ENCODE data around the gene MOCOS. TPM values are rescaled to one million over a fixed set of nuclear protein-coding genes. Genes with fewer than 3 reads are reported as not detected.

MOCOS gene
- total and polyA plus RNA-seq, 2 of the 8 experiments (the other 6 are each of a cell fraction or from before 2014, with no cell fraction given), result 4.7 to 5.8 TPM

- H2BK5ac ChIP-seq (ENCODE audit: low read depth, low read length), result no peak overlapping the region
- H4K8ac ChIP-seq (ENCODE audit: extremely low read depth, insufficient read depth, low read length), result peak overlapping the region; percentile 82; the same call in 1 of the 2 replicates
- FAIRE-seq (no peak), DNase-seq (ENCODE audit: low read depth in 1 of 2, low spot score in 2 of 2) (peak in 1 of 2 experiments; percentile 77)
- H2BK12ac ChIP-seq (ENCODE audit: low read depth, low read length), result no peak overlapping the region
- CTCF ChIA-PET (ENCODE audit: partially characterized antibody), result interaction anchor here (1.0 to 2.0 kb wide), 5 partner anchors 11 to 274 kb away, joined by 3 to 7 read pairs (median 3); no protein-coding TSS in a partner anchor
- H4K91ac ChIP-seq (replicated peaks; ENCODE audit: insufficient read length, low read length), result no peak overlapping the region
- no peak overlapping the region for H2BK15ac ChIP-seq (ENCODE audit: low read length)
- peaks cover 0 to 5% (median 4%) of the 10 kb centered on the region in 4 experiments; a peak in 4 of 7 replicates for H3K4me1 ChIP-seq (replicated peaks in 1 of 4; ENCODE audit: control insufficient read depth in 3 of 4, insufficient read depth in 4 of 4, low read length in 3 of 4)
- H3K14ac ChIP-seq (ENCODE audit: insufficient read length), result no peak overlapping the region
- no peak overlapping the region for H2BK20ac ChIP-seq (ENCODE audit: low read length)
- no peaks in the 10 kb centered on the region for H3K36me3 ChIP-seq (ENCODE audit: control insufficient read depth in 2 of 4, insufficient read depth in 4 of 4, low read length in 3 of 4)
- H3K56ac ChIP-seq (replicated peaks; ENCODE audit: insufficient read length, low read depth, low read length), result no peak overlapping the region
- no peak overlapping the region for H2AK5ac ChIP-seq (ENCODE audit: low read depth, low read length)
- no peak overlapping the region for H3K27ac ChIP-seq (ENCODE audit: low read depth, low read length)
- peaks cover 4% of the 10 kb centered on the region; the same call in 1 of the 2 replicates for H3K79me1 ChIP-seq (ENCODE audit: low read depth, low read length)
- H3K79me2 ChIP-seq (ENCODE audit: control insufficient read depth in 1 of 2, insufficient read depth in 2 of 2, low read length in 2 of 2), result peaks cover 0 to 13% of the 10 kb centered on the region in 2 experiments; a peak in 1 of 4 replicates
- no peak overlapping the region for H4K5ac ChIP-seq (ENCODE audit: insufficient read length, low read depth, low read length)
- H3K4ac ChIP-seq (replicated peaks; ENCODE audit: insufficient read length, low read depth, low read length), result no peak overlapping the region
- H3K27me3 ChIP-seq (replicated peaks in 1 of 4; ENCODE audit: control insufficient read depth in 3 of 4, extremely low read depth in 1 of 4, insufficient read depth in 3 of 4, low read length in 3 of 4), result peaks cover 11 to 36% (median 33%) of the 10 kb centered on the region in 4 experiments
- peak overlapping the region; percentile 29 to 84 (median 44); a peak in 5 of 7 replicates for H3K9ac ChIP-seq (replicated peaks in 1 of 4; ENCODE audit: extremely low read depth in 1 of 4, low read depth in 3 of 4, low read length in 3 of 4)
- peak overlapping the region; percentile 54 to 97 (median 58) for H3K4me3 ChIP-seq (ENCODE audit: extremely low read depth in 1 of 4, insufficient read depth in 2 of 4, low read depth in 3 of 4, low read length in 4 of 4)
- 0 out of 2 replicates have a peak overlapping the region, but pooled peaks have one; percentile 45 for H2AFZ ChIP-seq (ENCODE audit: low read length)
- 0% methylated on average over 30 of the region's 67 CpGs; no CpG with 5 or more reads in 1 of the 2 experiments for WGBS, 2 experiments (ENCODE audit: extremely low coverage in 1 of 2, insufficient coverage in 1 of 2, insufficient read length in 1 of 2, insufficient replicate concordance in 2 of 2, low coverage in 1 of 2, low lambda C conversion rate in 2 of 2, missing lambda C conversion rate in 1 of 2)
- peaks cover 4 to 6% of the 10 kb centered on the region in 2 experiments for H4K20me1 ChIP-seq (replicated peaks in 1 of 2; ENCODE audit: control insufficient read depth in 1 of 2, insufficient read depth in 2 of 2, low read length in 2 of 2)
- H3K23ac ChIP-seq (ENCODE audit: insufficient read length), result no peak overlapping the region
- POLR2A ChIA-PET (ENCODE audit: partially characterized antibody), result interaction anchor here (0.9 to 1.5 kb wide), 2 partner anchors 11 to 114 kb away, joined by 3 to 4 read pairs; no protein-coding TSS in a partner anchor
- TF ChIP-seq HDAC2 (IDR thresholded peaks at IDR 0.05; ENCODE audit: borderline replicate concordance in 1 of 2, low read depth in 2 of 2, low read length in 2 of 2), result peak in 1 of 2 experiments; percentile 20; a peak in 1 of 4 replicates
- TF ChIP-seq SIX5 (IDR thresholded peaks at IDR 0.05; ENCODE audit: low read depth, low read length), result no peak
- TF ChIP-seq CBX8 (IDR thresholded peaks at IDR 0.05; ENCODE audit: borderline replicate concordance, low read depth, low read length), result no peak
- no peak for TF ChIP-seq GABPA (IDR thresholded peaks at IDR 0.05; ENCODE audit: borderline replicate concordance, insufficient read depth, low read length)
- peak; percentile 17 for TF ChIP-seq KDM4A (IDR thresholded peaks at IDR 0.05; ENCODE audit: low read depth, low read length, severe bottlenecking)
- TF ChIP-seq E2F6 (IDR thresholded peaks at IDR 0.05), result peak; percentile 68
- TF ChIP-seq MAX (IDR thresholded peaks at IDR 0.05), result no peak; the same call in 1 of the 2 replicates
- TF ChIP-seq ZNF274 (IDR thresholded peaks at IDR 0.05; ENCODE audit: borderline replicate concordance, extremely low read depth, low read length), result no peak
- peaks cover 12% of the 10 kb centered on the region; the same call in 1 of the 2 replicates for H3K23me2 ChIP-seq (ENCODE audit: low read depth, low read length)
- no peak overlapping the region for H2BK120ac ChIP-seq (replicated peaks; ENCODE audit: low read depth, low read length)
- H3K9me3 ChIP-seq (ENCODE audit: insufficient read depth in 2 of 2, low read depth in 1 of 2, low read length in 1 of 2), result no peaks in the 10 kb centered on the region
- H3K4me2 ChIP-seq (ENCODE audit: insufficient read depth in 1 of 2, low read depth in 2 of 2, low read length in 2 of 2), result peak overlapping the region; percentile 67 to 91
- H3K18ac ChIP-seq (ENCODE audit: extremely low read depth, low read length), result no peak overlapping the region; the same call in 1 of the 2 replicates
Measured at GRCh38 chr18:36298126-36298741, 110.9 kb downstream of the MOCOS start.

All from H1 (cell line).